Embryonic facial prominence (tissue), 1 donor: ENCODE measurements around the gene WNT1.

Experiments
- DNase-seq: peaks from one replicate; pipeline ENCODE4 v3.0.0-alpha.2; 2016; ENCODE audit errors: extremely low spot score

The WNT1 gene

DNA sequence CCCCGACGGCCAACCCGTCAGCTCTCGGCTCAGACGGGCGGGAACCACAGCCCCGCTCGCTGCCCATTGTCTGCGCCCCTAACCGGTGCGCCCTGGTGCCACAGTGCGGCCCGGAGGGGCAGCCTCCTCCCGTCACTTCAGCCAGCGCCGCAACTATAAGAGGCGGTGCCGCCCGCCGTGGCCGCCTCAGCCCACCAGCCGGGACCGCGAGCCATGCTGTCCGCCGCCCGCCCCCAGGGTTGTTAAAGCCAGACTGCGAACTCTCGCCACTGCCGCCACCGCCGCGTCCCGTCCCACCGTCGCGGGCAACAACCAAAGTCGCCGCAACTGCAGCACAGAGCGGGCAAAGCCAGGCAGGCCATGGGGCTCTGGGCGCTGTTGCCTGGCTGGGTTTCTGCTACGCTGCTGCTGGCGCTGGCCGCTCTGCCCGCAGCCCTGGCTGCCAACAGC, at the start of gene WNT1:
TSS of gene WNT1 (plus strand) at position 32 of the 450 bp plus-strand sequence. CDS start at position 361, 329 bp downstream.
- DNase-seq = no peak

DNA sequence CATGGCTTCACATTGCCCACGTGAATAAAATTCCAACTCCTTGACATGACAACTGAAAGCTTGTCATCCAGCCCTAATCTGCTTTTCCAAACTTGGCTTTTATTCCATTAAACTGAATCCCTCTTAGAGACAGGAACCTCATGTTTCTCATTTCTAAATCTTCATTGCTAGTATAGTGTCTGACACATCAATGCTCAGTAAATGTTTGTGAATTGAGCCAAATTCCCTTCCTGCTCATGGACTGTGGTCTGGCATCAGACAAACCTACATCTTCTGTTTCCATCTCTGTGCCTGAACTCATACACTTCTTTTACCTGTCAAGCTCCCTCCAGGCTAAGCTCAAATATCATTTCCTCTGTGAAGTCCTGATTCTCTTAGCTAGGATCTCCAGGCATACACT, 48.6 kb upstream of the WNT1 start:
- no peak for DNase-seq

DNA sequence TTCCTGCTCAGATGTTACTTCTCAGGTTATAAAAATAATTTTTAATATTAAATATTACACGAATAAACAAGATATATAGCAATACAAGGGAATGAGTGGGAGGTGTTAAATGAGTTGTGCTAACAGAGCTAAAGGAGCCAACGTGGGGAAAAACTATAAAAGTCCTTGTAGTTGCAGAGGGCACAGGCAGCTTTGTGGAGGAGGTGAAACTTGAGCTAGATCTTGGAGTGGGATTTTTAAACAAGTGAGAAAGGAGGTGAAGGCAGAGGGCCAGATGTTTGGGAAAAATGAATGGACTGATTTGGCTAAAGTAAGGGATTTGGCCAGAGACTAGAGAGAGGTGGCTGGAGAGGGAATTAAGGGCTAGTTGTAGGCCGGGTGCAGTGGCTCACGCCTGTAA, 47.6 kb upstream of the WNT1 start:
- no peak for DNase-seq

DNA sequence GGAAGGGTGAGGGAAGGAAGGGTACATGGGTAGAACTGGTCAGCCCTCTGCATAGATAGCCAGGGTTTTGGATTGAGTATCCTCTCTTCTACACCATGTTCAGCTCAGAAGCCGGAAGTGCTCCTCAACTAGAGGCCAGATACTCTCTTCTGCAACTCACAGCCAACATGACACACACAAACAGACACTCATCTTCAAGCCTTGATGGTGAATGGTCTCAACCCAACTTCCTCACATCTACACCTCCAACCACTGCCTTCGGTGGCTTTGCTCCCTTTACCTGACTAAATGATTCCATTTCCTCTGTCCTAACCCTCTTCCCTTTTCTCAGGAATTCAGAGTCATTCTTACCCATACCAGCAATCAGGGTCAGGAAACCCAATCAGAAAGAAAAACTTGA, 45.2 kb upstream of the WNT1 start:
- DNase-seq = no peak

DNA sequence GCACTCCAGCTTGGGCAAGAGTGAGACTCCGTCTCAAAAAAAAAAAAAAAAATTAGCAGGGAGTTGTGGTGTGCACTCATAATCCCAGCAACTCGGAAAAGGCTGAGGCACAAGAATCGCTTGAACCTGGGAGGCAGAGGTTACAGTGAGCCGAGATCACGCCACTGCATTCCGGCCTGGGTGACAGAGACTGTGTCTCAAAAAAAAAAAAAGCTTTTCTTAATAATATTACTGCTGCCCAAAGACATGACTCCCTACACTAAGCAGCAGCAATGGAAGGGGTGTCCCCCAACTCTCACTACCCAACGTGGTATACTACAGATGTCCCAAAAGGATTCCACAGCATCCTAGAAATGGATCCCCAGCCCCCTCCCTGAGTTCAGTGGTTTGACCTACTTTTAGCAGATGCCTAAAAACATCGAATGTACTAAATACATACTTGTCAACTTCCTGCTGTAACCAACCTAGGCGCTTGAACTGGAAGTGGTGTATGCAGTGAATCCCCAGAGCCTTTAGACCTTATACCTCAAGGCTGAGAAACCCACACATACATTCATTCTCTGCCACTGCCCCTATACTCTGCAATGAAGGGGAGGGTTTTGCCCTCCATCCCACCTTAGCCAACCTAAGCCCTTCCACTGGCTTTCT, 44.3 kb upstream of the WNT1 start:
- DNase-seq = no peak

DNA sequence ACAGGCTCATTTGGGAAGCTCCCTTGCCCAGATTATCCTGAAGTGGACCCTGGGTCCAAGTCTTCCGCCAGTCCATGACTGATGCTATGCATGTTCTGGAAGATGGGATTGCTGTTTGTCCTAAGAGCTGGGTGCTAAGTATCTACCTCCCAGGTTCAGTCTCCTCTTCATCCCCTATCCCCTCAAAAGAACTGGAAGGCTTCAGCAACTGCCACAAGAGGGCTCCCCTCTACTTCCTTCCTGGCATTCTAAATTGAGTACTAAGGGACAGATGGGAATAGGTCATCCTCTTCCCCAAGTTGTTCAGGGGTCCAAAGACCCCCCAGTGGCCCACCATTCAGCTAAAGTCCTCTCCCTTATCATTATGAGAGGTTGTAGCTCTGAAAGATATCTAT, 43.8 kb upstream of the WNT1 start:
- no peak for DNase-seq

DNA sequence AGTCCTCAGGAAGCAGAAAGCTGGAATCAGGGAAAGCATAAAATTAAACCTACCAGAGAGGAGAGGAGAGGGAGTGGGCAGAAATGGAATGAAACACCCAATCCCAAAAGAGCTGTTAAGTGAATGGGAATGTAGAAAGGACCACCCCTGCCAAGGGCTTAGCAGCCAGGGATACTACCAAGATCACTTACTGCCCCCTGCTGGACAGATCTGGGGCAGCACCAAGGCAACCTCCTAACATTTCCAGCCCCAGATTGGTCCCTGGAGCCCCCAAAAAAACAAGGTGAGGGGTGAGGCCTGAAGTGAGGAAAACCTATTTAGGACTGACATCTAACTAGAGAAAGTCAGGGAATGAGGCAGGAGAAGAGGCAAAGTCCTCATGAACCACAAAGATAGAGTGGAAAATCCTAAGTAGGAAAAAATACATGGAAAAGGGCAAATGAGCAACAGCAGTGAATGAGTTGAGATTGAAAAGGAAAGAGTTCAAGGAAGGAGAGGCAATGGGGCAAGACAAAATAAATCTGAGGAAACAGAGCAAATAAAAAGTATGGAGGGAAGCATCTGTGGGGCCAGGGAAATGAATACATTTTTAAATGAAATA, 41.6 kb upstream of the WNT1 start:
- peak; percentile 34 for DNase-seq

DNA sequence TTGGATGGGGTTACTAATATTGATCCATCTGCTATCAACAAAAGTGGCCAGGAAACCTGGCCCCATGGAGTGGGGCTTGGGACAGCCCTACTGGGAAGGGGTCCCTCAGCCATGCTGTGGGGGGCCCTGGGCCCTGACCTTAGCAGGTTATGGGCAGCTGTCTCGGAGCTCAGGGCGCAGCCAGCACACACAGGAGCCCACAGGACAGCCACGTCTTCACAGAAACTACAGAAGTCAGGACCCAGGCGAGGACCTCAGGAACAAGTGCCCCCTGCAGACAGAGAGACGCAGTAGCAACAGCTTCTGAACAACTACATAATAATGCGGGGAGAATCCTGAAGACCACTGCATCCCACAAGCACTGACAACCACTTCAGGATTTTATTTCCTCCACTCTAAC, 41.0 kb upstream of the WNT1 start:
- DNase-seq = no peak

DNA sequence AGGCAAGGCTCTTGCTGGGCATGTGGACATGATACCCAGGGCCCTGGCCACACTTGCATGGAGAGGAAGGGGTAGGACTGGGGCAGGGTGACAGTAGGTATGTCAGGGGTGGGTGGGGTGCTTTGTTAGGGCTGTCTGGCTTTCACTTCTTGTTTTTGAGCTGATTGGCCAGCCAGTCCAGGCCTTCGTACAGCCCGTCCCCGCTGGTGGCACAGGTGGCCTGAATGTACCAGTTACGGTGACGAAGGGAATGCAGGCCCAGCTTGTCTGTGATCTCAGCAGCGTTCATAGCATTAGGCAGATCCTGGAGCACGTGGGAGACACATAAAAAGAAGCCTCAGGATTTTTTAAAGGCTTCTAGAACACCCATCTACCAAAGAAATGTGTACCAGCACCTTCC, 39.3 kb upstream of the WNT1 start:
- no peak for DNase-seq

DNA sequence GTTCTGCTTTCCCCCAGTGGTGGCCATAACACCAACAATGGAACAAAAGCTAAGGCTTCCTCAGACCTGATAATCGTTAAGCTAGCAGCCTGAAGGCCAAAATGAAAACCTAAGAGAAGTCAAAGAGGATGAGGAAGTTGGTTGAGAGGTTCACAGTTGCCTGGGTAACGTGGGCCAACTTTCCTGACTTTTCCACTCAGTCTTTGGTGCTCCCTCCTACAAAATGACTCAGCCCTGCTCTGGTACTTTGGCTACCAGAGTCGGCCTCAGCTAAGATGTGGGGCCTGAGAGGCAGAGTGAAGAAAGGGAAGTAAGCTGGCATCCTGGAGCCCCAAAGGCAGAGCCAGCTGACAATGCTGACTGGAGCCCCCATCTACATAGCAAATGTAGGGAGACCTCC, 37.9 kb upstream of the WNT1 start:
- DNase-seq = no peak

DNA sequence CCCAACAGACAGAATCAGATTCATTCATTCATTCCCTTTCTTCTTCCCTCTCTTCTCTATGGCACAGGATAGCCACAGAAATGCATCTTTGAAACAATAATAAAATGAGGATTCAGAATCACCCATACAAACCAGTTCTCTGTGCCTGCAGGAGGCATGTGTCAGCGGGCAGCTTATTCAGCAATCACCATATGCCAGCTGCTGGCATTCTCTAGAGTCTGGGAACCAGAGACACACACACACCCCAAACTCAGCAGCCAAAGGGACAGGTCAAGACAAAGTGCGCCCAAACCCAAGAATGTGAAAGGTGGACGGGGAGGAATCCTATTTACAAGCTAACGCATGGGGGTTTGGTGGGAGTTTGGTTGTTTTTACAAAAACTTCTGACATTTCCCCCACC, 34.9 kb upstream of the WNT1 start:
- DNase-seq = no peak

DNA sequence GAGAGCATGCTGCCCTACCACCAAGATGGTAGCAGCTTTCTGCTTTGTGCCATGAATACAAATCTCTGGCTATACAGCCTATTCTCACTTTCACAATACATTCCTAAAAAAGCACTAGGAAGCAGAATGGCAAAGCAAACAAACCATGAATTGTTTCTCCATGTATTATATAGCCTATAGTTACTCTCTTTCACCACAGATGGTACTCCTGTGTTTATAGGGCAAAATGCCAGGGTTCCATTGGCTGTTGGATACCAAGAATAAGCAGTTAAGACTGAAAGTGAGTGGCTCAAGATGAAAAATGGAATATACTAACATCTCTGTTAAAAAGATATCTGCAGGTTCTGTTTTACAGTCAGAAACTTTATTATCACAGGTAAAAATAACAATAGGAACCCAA, 31.9 kb upstream of the WNT1 start:
- no peak for DNase-seq

DNA sequence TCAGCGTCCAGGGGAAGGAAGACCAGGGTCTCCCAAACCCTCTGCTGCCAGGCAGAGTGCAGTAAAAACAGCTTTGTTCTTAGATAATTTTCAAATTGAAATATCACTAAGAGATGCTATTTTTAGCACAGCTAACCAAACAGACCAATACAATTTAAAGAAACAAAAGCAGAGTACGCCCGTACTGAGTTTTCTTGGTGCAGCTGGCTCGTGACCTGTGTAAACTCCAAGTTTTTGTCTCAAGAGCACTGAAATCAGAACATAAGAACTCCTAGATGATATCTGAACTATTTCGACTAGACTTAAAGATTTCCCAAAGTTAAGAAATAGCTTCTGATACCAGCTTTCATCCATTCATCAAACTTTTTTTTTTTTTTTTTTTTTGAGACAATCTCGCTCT, 31.2 kb upstream of the WNT1 start:
- DNase-seq = no peak

DNA sequence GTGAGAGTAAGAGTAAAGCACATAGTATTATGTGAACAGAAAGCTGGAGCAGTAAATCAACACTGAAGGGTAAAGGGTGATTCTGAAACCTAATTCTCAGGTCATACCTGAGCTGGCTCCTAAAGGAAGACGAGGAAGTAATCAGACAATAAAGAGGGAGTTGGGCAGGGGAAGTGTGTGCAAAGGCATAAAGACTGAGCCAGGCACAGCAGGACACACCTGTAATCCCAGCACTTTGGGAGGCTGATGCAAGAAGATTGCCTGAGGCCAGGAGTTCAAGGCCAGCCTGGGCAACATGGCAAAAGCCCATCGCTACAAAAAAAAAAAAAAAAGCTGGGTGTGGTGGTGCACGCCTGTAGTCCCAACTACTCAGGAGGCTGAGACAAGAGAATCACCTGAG, 30.4 kb upstream of the WNT1 start:
- DNase-seq = no peak

DNA sequence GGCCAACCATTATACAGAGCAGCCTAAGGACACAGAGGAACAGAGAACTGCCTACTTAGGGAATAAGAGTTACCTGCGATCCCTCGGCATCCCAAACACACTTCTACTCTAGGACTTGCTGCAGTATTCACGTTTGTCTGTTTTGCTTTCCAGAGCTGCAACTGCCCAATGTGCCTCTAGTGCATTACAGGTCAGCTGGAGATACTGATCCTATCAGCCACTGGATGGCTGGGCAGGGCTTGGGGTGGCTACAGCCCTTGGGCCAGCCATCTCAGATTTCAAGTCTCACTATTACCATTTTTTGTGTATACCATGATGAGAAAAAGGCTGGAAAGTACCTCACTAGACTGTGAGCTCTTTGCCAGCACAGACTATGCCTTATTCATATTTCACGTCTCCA, 25.4 kb upstream of the WNT1 start:
- DNase-seq = no peak

DNA sequence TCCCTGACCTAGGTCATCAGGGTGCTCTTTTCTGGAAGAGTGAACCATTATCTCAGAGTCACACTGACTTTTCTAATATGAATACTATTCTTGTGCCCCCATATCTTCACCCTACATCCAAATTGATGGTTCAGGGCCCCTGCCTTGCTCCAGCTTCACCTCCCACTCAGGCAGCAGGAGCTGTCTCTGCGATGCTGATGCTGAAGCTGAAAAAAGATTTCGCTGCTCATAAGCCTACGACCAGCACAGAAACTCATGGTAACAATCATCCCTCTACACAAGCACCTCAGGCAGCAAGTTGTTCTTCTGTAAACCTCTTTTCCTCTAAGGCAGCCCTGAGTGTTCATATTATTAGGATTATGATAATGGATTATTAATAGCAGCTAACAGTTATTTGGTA, 24.1 kb upstream of the WNT1 start:
- DNase-seq = no peak

DNA sequence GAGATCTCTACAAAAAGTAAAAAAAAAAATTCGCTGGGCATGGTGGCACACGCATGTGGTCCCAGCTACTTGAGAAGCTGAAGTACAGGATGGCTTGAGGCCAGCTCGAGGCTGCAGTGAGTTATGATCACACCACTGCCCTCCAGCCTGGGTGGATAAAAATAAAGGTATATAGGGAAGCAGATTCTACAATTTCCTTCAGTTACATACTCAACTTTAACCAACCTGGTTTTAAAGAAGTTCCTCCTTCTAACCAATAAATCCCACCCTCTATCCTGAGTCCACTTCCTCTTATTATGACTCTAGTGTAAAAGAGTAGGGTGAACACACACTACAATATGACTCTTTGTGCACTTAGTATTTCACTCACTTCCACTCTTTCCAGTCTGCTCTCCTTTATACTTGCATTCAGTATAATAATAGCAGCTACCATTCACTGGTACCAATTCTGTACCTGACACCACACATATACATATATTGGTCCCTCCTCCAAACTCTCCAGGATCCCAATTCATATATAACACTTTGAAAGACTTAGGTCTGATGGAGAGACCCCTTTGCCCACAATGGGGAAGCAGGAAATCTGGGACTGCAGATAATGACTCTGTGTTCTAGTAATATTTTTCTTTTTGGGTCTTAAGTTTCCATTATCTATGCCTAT, 23.2 kb upstream of the WNT1 start:
- DNase-seq = no peak

DNA sequence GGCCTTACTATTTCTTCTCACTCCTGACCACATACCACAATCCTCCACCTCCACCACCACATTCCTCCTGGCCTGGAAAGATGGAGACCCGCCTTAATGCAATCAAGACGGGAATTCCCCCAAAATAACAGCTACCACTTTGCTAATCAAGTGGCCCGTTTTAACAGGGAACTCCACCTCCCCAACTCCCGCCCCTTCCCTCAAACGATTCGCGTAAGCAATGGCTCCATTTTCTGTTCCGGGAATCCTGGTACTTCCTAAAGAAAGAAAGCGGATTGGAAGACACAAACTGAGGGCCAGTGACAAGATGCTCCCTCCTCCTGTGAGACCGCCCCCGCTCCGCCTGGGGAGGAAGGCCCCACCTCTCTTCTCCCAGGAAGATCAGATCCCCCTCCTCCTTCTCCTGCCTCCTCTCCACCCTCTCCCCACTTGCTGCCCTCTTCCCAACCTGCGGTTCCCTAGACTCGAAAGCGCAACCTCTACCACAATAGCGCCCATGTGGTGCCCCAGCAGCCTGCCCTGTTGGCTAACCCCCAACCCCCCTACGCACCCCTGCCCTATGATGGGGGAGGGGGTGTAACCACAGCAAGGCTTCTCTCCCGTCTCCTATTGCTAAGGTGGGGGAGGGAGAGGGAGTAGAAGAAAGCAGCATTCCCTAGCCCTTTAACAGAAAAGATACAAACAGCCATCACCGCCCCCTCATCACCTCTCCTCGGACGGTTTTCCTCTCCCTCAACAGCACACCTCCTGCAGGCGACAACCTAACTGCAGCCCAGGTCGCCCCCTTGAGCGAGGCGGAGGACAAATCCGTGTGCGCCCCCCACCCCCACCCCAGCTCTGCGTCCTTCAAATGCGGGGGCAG, 21.6 kb upstream of the WNT1 start:
- DNase-seq = peak; percentile 91

DNA sequence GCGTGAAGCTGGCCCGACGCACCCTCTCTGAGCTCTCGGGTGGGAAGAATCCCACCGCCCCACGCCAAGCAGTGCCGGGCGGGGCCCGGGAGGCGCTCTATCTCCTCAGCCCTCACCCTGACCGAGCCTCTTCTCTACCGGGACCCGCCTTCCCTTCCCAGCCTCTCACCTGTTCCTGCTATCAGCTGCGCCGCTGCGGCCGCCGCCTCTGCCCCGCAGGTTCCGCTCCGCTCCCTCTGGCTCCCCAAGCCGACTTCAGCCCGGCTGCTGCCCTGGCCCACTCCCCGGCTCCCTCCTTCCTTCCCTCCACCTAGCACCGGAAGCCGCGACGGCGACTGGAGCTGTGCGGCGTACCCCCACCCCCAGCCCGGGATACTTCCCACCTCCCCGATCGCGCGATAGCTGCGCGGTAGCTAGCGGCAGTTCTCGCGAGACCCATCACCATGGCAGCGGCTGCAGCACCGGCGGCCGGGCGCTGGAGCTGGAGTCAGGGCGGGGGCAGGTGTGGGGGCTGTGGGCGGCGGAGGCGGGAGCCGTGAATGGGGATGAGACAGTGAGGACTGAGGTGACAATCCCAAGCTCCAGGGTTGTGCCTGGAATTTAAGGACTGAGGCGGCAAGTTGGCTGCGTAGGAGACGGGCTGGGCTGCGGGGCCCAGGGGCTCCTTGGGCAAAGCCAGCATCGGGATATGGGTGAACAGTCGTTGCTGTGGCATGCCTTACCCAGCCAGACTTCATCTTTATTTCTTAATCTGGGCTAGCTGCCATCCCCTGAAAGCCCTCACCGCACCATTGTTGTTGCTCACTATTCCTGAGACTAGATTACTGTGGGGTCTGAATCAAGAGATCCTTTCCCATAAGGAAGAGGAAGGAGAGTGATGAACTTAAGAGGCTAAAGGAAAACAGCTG, 20.7 kb upstream of the WNT1 start, which contains the start of gene ARF3:
TSS of gene ARF3 (minus strand) at position 347 of the 908 bp plus-strand sequence. CDS start 16,392 bp downstream, outside the sequence.
- peak; percentile 95 for DNase-seq

DNA sequence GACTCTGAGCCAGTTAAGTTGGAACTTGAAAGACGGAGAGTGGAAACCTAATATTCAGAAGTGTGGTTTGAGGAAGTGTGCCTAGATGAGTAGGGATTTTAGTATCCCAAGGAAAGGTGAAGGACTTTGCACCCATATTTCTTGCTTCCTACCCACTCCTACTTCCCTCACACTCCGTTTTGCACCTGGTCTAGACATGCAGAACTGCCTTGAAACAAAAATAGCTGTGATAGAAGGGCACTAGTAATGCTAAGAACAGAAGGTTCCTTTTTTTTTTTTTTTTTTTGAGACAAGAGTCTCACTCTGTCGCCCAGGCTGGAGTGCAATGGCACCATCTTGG, 20.1 kb upstream of the WNT1 start:
- no peak for DNase-seq

DNA sequence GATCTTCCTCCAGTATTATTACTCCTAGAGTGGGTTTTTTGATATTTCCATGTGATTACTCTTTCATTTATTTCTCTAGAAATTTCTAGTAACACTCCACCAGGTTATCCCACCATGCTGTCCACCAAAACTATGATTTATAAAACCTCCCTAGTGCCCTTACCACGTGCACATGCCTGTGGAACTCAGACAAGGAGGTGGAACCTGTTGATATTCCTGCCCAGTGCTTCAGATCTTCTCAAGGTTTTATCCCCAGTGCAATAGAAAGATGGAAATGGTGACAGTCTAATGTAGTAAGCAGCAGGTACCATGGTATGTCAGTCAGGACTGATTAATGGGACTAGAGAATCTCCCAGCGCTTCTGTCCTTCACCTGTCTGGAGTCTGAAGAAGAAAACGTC, 17.3 kb upstream of the WNT1 start:
- DNase-seq = no peak
